Nephron progenitor cell (in vitro differentiated cells): Measurements from ENCODE around the gene KIF23.

ENCODE experiments used
- DNase-seq: peaks from one replicate; pipeline ENCODE4 v3.0.0; 2021
- H3K27ac Mint-ChIP-seq: 2 replicates; pipeline ENCODE4 v1.8.0; 2021; ENCODE audit warnings: mild to moderate bottlenecking, moderate library complexity, mixed read lengths
- H3K27me3 Mint-ChIP-seq: 2 replicates; pipeline ENCODE4 v1.8.0; 2021; ENCODE audit warnings: mild to moderate bottlenecking, low read depth, mixed read lengths; ENCODE audit not compliant: poor library complexity
- H3K36me3 Mint-ChIP-seq: 2 replicates; pipeline ENCODE4 v1.8.0; 2021; ENCODE audit warnings: low read depth, mixed read lengths
- H3K4me1 Mint-ChIP-seq: 2 replicates; pipeline ENCODE4 v1.8.0; 2021; ENCODE audit warnings: mixed read lengths
- H3K4me3 Mint-ChIP-seq: 2 replicates; pipeline ENCODE4 v1.8.0; 2021; ENCODE audit warnings: mild to moderate bottlenecking, moderate library complexity, mixed read lengths
- H3K9me3 Mint-ChIP-seq: 2 replicates; pipeline ENCODE4 v1.8.0; 2021; ENCODE audit warnings: mild to moderate bottlenecking, moderate library complexity, mixed read lengths
- TF ChIP-seq, protein P1 (sequence below): fragments of 200-600 bp; sonication (generic); IDR thresholded peaks from 2 replicates; pipeline ENCODE4 v1.5.0; 2021; ENCODE audit warnings: antibody characterized with exemption

Gene KIF23

DNA sequence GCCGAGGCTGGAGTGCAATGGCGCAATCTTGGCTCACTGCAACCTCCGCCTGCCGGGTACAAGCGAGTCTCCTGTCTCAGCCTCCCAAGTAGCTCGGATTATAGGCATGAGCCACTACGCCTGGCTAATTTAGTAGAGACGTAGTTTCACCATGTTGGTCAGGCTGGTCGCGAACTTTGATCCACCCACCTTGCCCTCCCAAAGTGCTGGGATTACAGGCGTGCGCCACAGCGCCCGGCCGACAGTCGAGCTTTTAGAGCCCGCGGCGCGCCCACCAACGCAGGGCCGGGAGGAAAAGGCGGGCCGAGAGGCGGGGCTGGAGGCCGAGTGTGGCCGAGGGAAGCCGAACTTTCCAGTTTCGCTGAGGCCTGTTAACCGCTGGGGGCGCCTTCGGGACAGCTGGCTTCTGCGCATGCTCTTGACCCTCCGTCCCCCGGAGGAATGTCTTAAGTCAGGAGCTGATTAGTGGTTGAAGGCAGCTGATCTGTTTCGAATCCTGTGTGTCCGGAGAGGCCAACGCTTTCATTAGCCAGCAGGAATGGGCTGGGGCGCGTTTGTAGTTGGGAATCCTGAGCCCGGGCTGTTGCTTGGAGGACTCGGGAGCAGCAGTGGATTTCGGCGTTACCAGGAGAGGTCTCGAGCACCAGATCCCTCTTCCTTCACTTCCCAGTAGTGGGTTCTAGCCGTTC lies 48.5 kb downstream of the KIF23 start:
- peak overlapping the region; percentile 81 for H3K4me3 Mint-ChIP-seq
- DNase-seq: peak; percentile 96
- H3K36me3 Mint-ChIP-seq: peaks cover 11% of the 10 kb centered on the region
- no peaks in the 10 kb centered on the region for H3K9me3 Mint-ChIP-seq
- H3K27ac Mint-ChIP-seq: peak overlapping the region; percentile 95
- TF ChIP-seq, protein P1, sequence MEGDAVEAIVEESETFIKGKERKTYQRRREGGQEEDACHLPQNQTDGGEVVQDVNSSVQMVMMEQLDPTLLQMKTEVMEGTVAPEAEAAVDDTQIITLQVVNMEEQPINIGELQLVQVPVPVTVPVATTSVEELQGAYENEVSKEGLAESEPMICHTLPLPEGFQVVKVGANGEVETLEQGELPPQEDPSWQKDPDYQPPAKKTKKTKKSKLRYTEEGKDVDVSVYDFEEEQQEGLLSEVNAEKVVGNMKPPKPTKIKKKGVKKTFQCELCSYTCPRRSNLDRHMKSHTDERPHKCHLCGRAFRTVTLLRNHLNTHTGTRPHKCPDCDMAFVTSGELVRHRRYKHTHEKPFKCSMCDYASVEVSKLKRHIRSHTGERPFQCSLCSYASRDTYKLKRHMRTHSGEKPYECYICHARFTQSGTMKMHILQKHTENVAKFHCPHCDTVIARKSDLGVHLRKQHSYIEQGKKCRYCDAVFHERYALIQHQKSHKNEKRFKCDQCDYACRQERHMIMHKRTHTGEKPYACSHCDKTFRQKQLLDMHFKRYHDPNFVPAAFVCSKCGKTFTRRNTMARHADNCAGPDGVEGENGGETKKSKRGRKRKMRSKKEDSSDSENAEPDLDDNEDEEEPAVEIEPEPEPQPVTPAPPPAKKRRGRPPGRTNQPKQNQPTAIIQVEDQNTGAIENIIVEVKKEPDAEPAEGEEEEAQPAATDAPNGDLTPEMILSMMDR: peak; percentile 85
- H3K27me3 Mint-ChIP-seq: peaks cover 6% of the 10 kb centered on the region
- peaks cover 38% of the 10 kb centered on the region for H3K4me1 Mint-ChIP-seq

DNA sequence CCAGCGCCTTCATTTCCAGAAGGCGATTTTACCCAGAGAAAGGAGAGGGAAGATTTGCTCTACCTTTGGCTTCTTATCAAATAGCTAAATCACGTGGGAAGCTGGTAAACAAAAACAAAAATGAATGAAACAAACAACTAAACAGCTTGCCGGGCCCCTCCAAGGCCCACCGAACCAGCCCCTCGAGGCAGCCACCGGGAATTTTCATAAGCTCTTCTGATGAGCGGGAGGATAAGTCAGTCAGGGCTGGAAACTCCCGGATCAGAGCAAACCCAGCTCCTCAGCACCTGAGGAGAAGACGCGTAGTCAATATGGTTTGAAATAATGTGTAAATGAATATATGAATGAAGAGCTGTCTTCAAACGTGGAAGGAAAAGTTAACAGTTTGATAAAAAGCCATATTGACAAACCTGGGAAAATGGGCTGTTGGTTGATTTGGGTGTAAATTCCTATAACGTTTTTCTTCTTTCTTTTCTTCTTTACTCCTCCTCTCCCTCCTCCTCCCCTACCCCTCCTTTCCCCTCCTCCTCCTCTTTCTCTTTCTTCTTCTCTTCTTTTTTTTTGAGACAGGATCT lies 49.1 kb downstream of the KIF23 start:
- Mint-ChIP-seq H3K36me3 (peaks cover 9% of the 10 kb centered on the region), H3K27ac (peak overlapping the region; percentile 95), H3K4me1 (peaks cover 43% of the 10 kb centered on the region), H3K27me3 (peaks cover 6% of the 10 kb centered on the region), H3K9me3 (no peaks in the 10 kb centered on the region), H3K4me3 (peak overlapping the region; percentile 81)
- no peak for DNase-seq
- TF ChIP-seq, protein P1: no peak

DNA sequence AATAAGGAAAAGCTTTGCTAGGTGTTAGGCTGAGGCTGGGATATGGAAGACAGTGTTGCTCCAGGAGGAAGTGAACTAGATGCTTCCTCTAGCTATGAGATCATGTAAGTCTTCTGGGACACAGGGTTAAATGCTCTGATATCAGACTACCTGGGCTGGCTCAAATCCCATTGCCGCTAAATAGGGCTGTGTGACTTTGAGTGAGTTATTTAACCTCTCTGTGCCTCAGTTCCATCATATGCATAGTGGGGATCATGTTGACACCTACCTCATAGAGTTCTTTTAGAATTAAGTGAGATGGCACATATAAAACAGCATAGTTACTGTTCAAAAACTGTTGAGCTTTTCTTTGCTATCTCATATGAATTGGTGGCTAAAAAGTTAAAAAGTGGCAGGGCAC lies 51.1 kb downstream of the KIF23 start:
- Mint-ChIP-seq H3K4me3 (no peak overlapping the region), H3K27me3 (peaks cover 10% of the 10 kb centered on the region), H3K27ac (no peak overlapping the region), H3K9me3 (no peaks in the 10 kb centered on the region), H3K36me3 (no peaks in the 10 kb centered on the region), H3K4me1 (peaks cover 57% of the 10 kb centered on the region)
- TF ChIP-seq, protein P1: no peak
- no peak for DNase-seq

DNA sequence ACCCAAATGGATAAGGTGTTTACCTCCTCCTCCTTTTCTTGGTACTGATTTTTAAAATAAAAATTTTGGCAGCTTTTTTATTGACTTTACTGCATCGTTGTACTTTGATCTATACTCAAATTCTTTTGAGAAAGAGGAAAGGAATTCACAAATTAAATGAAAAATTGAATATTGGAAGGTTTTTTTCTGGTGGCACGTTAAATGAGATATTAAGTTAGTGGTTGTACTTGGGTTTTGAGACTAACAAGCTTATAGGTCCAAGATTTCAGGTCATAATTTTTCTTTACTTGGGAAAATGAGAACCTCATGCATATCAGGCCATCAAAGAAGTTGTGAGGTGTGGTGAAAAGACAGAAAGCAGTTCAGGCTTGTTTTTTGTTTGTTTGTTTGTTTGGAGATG lies 52.6 kb downstream of the KIF23 start:
- H3K4me3 Mint-ChIP-seq: no peak overlapping the region
- no peaks in the 10 kb centered on the region for H3K9me3 Mint-ChIP-seq
- no peak overlapping the region for H3K27ac Mint-ChIP-seq
- DNase-seq: no peak
- TF ChIP-seq, protein P1: no peak
- H3K4me1 Mint-ChIP-seq: peaks cover 59% of the 10 kb centered on the region
- H3K36me3 Mint-ChIP-seq: no peaks in the 10 kb centered on the region
- H3K27me3 Mint-ChIP-seq: peaks cover 15% of the 10 kb centered on the region

DNA sequence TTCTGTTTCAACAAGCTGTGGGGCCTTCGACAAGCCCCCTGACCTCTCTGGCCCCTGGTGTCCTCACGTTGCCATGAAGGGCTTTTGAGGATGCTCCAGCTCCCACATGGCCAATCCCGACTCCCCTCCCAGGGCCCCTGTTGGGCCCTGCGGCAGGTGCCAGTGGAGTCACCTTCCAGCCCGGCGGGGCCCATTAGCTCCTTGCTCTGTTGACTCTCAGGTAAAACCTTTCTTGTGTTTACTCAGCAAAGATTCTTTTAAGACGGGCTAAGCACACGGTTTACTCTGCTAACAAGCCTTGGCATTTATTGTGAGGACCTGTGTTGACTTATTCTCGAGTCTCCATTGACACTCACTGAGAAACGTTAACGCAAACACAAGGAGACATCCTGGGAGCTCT lies 53.5 kb downstream of the KIF23 start:
- Mint-ChIP-seq H3K27me3 (peaks cover 12% of the 10 kb centered on the region), H3K4me3 (no peak overlapping the region), H3K36me3 (no peaks in the 10 kb centered on the region), H3K9me3 (no peaks in the 10 kb centered on the region), H3K27ac (no peak overlapping the region), H3K4me1 (peaks cover 62% of the 10 kb centered on the region)
- no peak for DNase-seq
- TF ChIP-seq, protein P1: no peak
